Measurements from ENCODE around the gene C2orf72. TPM values are rescaled to one million over a fixed set of nuclear protein-coding genes. Genes with fewer than 3 reads are reported as not detected.
A peak's percentile ranks its signal among the peaks of the same experiment; 100 is the strongest.

C2orf72 gene
- total and polyA plus RNA-seq, 2 of the 13 experiments (the other 11 are each of a cell fraction or from before 2014, with no cell fraction given): 147 to 203 TPM

DNA sequence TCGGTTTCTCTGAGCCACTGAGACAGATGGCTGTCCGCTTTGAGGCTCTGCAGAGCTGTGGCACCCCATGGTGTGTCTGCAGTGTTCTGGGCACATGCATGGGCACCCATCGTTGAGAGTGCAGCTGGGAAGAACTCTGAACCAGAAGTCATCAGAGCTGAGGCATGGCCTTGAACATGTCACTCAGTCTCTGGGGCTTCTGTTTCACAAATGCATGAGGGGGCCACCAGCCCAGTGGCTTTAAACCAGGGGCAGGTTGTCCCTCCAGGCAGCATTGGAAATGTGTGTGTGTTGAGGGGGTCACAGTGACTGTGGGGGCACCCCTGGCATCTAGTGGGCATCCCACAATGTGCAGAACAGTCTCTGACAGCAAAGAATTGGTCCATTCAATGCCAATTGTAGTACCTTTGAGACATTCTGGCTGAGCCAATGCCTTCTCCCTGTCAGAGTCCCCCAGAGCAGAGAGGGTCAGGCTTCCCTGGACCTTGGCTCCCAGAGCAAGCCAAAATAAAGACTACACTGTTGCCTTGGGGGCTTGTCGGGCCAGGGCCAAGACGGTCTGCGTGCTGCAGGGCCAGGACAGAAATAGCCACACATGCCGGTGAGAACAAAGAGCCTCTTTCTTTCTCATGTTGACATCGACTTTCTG, 10.1 kb downstream of the C2orf72 start (continued):
- no peak for TF ChIP-seq ZFP1 (CRISPR knock-in tag; IDR thresholded peaks at IDR 0.05)
- TF ChIP-seq HNRNPH1 (optimal IDR thresholded peaks at IDR 0.05; ENCODE audit: low read depth, low read length): no peak
- TF ChIP-seq CHD2 (IDR thresholded peaks at IDR 0.05; ENCODE audit: low read depth, low read length): no peak
- peak; percentile 83; the same call in 1 of the 2 replicates for TF ChIP-seq ZNF335 (CRISPR knock-in tag; IDR thresholded peaks at IDR 0.05)
- no peak for TF ChIP-seq ZNF382 (CRISPR knock-in tag; IDR thresholded peaks at IDR 0.05; ENCODE audit: borderline replicate concordance)
- no peak for TF ChIP-seq ZNF567 (CRISPR knock-in tag; IDR thresholded peaks at IDR 0.05; ENCODE audit: borderline replicate concordance)
- TF ChIP-seq ZNF44 (CRISPR knock-in tag; IDR thresholded peaks at IDR 0.05): peak; percentile 69; the same call in 1 of the 2 replicates
- no peak for TF ChIP-seq ZKSCAN1 (IDR thresholded peaks at IDR 0.05; ENCODE audit: low read length)
- TF ChIP-seq, protein P1, sequence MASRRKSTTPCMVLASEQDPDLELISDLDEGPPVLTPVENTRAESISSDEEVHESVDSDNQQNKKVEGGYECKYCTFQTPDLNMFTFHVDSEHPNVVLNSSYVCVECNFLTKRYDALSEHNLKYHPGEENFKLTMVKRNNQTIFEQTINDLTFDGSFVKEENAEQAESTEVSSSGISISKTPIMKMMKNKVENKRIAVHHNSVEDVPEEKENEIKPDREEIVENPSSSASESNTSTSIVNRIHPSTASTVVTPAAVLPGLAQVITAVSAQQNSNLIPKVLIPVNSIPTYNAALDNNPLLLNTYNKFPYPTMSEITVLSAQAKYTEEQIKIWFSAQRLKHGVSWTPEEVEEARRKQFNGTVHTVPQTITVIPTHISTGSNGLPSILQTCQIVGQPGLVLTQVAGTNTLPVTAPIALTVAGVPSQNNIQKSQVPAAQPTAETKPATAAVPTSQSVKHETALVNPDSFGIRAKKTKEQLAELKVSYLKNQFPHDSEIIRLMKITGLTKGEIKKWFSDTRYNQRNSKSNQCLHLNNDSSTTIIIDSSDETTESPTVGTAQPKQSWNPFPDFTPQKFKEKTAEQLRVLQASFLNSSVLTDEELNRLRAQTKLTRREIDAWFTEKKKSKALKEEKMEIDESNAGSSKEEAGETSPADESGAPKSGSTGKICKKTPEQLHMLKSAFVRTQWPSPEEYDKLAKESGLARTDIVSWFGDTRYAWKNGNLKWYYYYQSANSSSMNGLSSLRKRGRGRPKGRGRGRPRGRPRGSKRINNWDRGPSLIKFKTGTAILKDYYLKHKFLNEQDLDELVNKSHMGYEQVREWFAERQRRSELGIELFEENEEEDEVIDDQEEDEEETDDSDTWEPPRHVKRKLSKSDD (CRISPR knock-in tag; IDR thresholded peaks at IDR 0.05; ENCODE audit: low read depth): no peak
- TF ChIP-seq, protein P2, sequence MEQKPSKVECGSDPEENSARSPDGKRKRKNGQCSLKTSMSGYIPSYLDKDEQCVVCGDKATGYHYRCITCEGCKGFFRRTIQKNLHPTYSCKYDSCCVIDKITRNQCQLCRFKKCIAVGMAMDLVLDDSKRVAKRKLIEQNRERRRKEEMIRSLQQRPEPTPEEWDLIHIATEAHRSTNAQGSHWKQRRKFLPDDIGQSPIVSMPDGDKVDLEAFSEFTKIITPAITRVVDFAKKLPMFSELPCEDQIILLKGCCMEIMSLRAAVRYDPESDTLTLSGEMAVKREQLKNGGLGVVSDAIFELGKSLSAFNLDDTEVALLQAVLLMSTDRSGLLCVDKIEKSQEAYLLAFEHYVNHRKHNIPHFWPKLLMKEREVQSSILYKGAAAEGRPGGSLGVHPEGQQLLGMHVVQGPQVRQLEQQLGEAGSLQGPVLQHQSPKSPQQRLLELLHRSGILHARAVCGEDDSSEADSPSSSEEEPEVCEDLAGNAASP (CRISPR knock-in tag; IDR thresholded peaks at IDR 0.05; ENCODE audit: borderline replicate concordance): peak; percentile 94
- TF ChIP-seq, protein P3, sequence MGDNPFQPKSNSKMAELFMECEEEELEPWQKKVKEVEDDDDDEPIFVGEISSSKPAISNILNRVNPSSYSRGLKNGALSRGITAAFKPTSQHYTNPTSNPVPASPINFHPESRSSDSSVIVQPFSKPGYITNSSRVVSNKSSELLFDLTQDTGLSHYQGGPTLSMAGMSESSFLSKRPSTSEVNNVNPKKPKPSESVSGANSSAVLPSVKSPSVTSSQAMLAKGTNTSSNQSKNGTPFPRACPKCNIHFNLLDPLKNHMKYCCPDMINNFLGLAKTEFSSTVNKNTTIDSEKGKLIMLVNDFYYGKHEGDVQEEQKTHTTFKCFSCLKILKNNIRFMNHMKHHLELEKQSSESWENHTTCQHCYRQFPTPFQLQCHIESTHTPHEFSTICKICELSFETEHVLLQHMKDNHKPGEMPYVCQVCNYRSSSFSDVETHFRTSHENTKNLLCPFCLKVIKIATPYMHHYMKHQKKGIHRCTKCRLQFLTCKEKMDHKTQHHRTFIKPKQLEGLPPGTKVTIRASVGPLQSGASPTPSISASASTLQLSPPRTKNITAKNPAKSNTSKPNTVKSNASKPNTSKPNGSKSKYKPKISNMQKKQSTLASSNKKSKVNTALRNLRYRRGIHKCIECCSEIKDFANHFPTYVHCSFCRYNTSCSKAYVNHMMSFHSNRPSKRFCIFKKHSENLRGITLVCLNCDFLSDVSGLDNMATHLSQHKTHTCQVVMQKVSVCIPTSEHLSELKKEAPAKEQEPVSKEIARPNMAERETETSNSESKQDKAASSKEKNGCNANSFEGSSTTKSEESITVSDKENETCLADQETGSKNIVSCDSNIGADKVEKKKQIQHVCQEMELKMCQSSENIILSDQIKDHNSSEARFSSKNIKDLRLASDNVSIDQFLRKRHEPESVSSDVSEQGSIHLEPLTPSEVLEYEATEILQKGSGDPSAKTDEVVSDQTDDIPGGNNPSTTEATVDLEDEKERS (CRISPR knock-in tag; IDR thresholded peaks at IDR 0.05): no peak
- TF ChIP-seq ZNF441 (CRISPR knock-in tag; IDR thresholded peaks at IDR 0.05; ENCODE audit: borderline replicate concordance): no peak
- TF ChIP-seq NFKB2 (CRISPR knock-in tag; IDR thresholded peaks at IDR 0.05; ENCODE audit: borderline replicate concordance): peak; percentile 32; the same call in 1 of the 2 replicates
- TF ChIP-seq, protein P4, sequence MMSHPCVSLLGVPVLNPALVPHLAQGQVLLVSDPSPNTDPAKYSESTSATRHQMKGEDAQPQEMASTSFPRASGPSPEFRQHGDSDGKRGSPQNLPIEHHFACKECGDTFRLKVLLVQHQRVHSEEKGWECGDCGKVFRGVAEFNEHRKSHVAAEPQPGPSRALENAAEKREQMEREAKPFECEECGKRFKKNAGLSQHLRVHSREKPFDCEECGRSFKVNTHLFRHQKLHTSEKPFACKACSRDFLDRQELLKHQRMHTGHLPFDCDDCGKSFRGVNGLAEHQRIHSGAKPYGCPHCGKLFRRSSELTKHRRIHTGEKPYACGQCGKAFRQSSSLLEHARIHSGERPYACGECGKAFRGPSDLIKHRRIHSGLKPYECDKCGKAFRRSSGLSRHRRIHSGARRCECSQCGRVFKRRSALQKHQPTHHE (CRISPR knock-in tag; IDR thresholded peaks at IDR 0.05; ENCODE audit: borderline replicate concordance): no peak
- TF ChIP-seq ZNF260 (CRISPR knock-in tag; IDR thresholded peaks at IDR 0.05; ENCODE audit: borderline replicate concordance, low read depth): no peak
- TF ChIP-seq ZNF746 (CRISPR knock-in tag; IDR thresholded peaks at IDR 0.05): no peak
- peak; percentile 25; the same call in 1 of the 2 replicates for TF ChIP-seq TGIF2 (CRISPR knock-in tag; IDR thresholded peaks at IDR 0.05)
- peak; percentile 57; the same call in 1 of the 2 replicates for TF ChIP-seq HNF4A (CRISPR knock-in tag; IDR thresholded peaks at IDR 0.05)
- no peak for TF ChIP-seq MTF2 (CRISPR knock-in tag; IDR thresholded peaks at IDR 0.05; ENCODE audit: borderline replicate concordance)
- no peak for TF ChIP-seq MLLT10 (CRISPR knock-in tag; IDR thresholded peaks at IDR 0.05)
- TF ChIP-seq KDM2A (CRISPR knock-in tag; IDR thresholded peaks at IDR 0.05; ENCODE audit: borderline replicate concordance, low read depth): peak; percentile 12; the same call in 1 of the 2 replicates
- peak; percentile 46; the same call in 1 of the 2 replicates for TF ChIP-seq ZNF205 (CRISPR knock-in tag; IDR thresholded peaks at IDR 0.05)
- TF ChIP-seq ZNF549 (CRISPR knock-in tag; IDR thresholded peaks at IDR 0.05): no peak

All from HepG2 (cell line).